BE2C (cell line): ENCODE results near the gene ZNF223.

ENCODE experiments used
- DNase-seq: peaks from one replicate; pipeline ENCODE4 v3.0.0-alpha.2; 2020
- H3K27me3 ChIP-seq: fragments of 250-450 bp; sonication (Bioruptor Pico); 2 replicates; pipeline ENCODE4 v1.5.1; 2020; ENCODE audit warnings: mild to moderate bottlenecking
- H3K36me3 ChIP-seq: fragments of 250-450 bp; sonication (Bioruptor Pico); 2 replicates; pipeline ENCODE4 v1.5.1; 2020; ENCODE audit warnings: mild to moderate bottlenecking
- H3K4me1 ChIP-seq: fragments of 250-450 bp; sonication (Bioruptor Pico); 2 replicates; pipeline ENCODE4 v1.5.1; 2020
- H3K4me3 ChIP-seq: 2 replicates; pipeline ENCODE4 v1.5.1; 2011; ENCODE audit warnings: low read depth, low read length
- H3K9me3 ChIP-seq: fragments of 250-450 bp; sonication (Bioruptor Pico); 2 replicates; pipeline ENCODE4 v1.5.1; 2020
- TF ChIP-seq, protein P1 (sequence below): IDR thresholded peaks from 2 replicates; pipeline ENCODE4 v1.5.1; 2012; ENCODE audit warnings: mild to moderate bottlenecking, low read depth, low read length

Gene ZNF223

DNA sequence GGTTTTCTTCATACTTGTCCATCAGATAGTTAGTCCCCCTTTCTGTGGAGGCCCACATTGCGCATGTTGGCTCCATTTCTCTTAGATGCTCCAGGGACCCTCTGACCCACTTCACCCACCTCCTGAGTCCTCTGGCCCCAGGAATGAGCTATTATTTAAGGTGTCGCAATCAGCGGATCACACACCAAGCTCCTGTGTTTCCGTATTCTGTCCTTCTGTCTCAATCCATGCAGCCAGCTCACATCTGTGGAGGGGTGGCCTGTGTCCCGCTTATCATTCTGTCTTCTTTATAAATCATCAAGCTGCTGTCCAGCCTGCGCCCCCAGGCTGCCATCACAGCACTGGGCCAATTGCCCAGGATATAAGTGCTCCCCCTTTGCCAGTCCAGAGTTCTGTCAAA, 44.4 kb upstream of the ZNF223 start:
- DNase-seq = no peak
- Histone ChIP-seq H3K4me3 (no peak overlapping the region), H3K4me1 (no peaks in the 10 kb centered on the region), H3K27me3 (no peaks in the 10 kb centered on the region), H3K9me3 (peaks cover 6% of the 10 kb centered on the region; the same call in 1 of the 2 replicates), H3K36me3 (peaks cover 40% of the 10 kb centered on the region)
- TF ChIP-seq, protein P1, sequence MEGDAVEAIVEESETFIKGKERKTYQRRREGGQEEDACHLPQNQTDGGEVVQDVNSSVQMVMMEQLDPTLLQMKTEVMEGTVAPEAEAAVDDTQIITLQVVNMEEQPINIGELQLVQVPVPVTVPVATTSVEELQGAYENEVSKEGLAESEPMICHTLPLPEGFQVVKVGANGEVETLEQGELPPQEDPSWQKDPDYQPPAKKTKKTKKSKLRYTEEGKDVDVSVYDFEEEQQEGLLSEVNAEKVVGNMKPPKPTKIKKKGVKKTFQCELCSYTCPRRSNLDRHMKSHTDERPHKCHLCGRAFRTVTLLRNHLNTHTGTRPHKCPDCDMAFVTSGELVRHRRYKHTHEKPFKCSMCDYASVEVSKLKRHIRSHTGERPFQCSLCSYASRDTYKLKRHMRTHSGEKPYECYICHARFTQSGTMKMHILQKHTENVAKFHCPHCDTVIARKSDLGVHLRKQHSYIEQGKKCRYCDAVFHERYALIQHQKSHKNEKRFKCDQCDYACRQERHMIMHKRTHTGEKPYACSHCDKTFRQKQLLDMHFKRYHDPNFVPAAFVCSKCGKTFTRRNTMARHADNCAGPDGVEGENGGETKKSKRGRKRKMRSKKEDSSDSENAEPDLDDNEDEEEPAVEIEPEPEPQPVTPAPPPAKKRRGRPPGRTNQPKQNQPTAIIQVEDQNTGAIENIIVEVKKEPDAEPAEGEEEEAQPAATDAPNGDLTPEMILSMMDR = no peak

DNA sequence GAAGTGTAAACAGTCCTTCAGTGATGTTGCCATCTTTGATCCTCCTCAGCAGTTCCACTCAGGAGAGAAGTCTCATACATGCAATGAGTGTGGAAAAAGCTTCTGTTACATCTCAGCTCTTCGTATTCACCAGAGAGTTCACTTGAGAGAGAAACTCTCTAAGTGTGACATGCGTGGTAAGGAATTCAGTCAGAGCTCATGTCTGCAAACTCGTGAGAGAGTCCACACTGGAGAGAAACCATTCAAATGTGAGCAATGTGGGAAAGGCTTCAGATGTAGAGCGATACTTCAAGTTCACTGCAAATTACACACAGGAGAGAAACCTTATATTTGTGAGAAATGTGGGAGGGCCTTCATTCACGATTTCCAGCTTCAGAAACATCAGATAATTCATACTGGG, 41.4 kb upstream of the ZNF223 start:
- peaks cover 40% of the 10 kb centered on the region for H3K36me3 ChIP-seq
- TF ChIP-seq, protein P1 = no peak
- no peaks in the 10 kb centered on the region for H3K4me1 ChIP-seq
- no peak for DNase-seq
- H3K27me3 ChIP-seq = no peaks in the 10 kb centered on the region
- peaks cover 6% of the 10 kb centered on the region; the same call in 1 of the 2 replicates for H3K9me3 ChIP-seq
- H3K4me3 ChIP-seq = no peak overlapping the region

DNA sequence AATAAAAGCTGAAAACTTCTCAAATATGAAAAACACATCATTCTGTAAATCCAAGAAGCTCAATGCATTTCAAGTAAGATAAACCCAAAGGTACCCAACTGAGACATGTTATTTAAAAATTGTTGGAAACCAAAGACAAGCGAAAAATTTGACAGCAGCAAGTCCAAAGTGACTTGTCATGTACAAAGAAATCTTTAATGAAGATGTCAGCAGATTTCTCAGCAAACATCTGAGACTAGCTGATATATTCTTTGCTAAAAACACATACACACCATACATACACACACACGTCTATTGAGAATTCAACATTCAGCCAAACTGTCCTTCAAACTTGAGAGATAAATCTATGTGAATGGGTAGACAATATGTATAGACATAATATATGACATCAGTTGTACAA, 32.3 kb upstream of the ZNF223 start:
- no peaks in the 10 kb centered on the region for H3K4me1 ChIP-seq
- no peaks in the 10 kb centered on the region for H3K27me3 ChIP-seq
- DNase-seq = no peak
- TF ChIP-seq, protein P1 = no peak
- no peaks in the 10 kb centered on the region; the same call in 1 of the 2 replicates for H3K9me3 ChIP-seq
- no peak overlapping the region for H3K4me3 ChIP-seq
- H3K36me3 ChIP-seq = no peaks in the 10 kb centered on the region

DNA sequence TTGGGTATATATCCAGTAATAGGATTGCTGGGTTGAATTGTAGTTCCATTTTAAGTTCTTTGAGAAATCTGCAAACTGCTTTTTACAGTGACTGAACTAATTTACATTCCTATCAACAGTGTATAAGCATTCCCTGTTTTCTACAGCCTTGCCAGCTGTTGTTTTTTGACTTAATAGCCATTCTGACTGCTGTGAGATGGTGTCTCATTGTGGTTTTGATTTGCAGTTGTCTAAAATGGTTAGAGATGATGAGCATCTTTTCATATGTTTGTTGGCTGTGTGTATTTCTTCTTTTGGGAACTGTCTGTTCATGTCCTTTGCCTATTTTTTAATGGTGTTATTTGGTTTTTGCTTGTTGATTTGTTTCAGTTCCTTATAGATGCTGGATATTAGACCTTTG, 30.6 kb upstream of the ZNF223 start:
- Histone ChIP-seq H3K9me3 (no peaks in the 10 kb centered on the region; the same call in 1 of the 2 replicates), H3K36me3 (no peaks in the 10 kb centered on the region), H3K4me3 (no peak overlapping the region), H3K27me3 (no peaks in the 10 kb centered on the region), H3K4me1 (no peaks in the 10 kb centered on the region)
- DNase-seq = no peak
- TF ChIP-seq, protein P1 = no peak

DNA sequence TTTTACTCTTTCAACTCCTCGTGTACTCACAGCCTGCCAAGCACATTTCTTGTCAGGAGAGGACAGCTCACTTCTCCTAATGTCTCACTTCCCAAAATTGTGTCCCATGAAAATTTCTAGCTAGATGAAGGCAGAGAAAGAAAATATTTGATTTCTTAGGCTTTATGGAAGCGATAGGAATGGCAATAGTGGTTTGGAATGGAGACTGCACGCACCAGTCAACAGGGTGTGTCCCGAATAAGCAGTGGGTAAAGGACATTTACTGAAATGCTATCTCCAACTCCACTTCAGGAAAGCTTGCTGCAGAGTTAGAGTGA, 27.0 kb upstream of the ZNF223 start:
- no peaks in the 10 kb centered on the region for H3K9me3 ChIP-seq
- H3K4me3 ChIP-seq = peak overlapping the region; percentile 76
- TF ChIP-seq, protein P1 = no peak
- H3K27me3 ChIP-seq = no peaks in the 10 kb centered on the region
- peaks cover 17% of the 10 kb centered on the region for H3K36me3 ChIP-seq
- DNase-seq = no peak
- H3K4me1 ChIP-seq = no peaks in the 10 kb centered on the region

DNA sequence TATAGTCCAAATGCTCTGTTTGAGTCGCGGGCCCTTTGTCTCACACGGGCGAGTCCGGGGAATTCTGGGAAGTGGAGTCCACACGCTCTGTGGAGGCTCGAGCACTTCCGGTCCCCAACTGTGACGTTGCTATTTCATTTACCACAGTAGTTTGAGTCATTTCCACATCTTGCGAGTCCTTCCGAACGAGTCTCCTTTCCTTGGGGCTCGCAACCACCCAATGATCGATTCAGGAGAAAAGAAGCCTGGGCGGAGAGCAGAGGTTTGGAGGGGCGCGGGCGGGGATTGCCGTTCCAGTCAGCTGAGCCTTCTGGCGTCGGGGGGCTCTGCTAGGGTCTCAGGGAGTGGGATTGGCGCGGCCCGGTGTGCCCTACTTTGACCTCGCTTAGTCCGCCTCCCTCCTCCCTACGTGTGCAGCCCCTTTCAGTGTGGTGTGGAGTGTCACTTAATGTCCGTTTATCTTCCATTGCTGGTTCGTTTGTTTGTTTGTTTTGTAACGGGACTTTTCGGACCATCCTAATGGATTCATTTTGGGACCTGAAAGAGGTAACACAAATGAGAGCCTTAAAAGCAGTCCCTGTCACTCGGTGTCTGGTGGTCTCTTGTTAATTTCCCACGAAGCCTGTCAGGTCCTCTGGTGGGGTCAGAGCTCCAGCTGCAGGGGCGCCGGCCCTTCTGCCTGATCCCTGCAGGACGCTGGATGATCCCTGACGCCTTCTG, 26.5 kb upstream of the ZNF223 start, which contains the start of gene ZNF222:
ZNF222 (plus strand) TSS at position 163 of the 720 bp plus-strand sequence; CDS start at position 221, 58 bp downstream.
- H3K27me3 ChIP-seq = no peaks in the 10 kb centered on the region
- peak within 1 kb of the TSS; percentile 76 for H3K4me3 ChIP-seq
- no peaks in the 10 kb centered on the region for H3K9me3 ChIP-seq
- TF ChIP-seq, protein P1 = no peak
- H3K4me1 ChIP-seq = no peaks in the 10 kb centered on the region
- peaks cover 18% of the 10 kb centered on the region for H3K36me3 ChIP-seq
- DNase-seq = peak; percentile 81
